ENCODE data around the gene FGGY.

The FGGY gene

DNA sequence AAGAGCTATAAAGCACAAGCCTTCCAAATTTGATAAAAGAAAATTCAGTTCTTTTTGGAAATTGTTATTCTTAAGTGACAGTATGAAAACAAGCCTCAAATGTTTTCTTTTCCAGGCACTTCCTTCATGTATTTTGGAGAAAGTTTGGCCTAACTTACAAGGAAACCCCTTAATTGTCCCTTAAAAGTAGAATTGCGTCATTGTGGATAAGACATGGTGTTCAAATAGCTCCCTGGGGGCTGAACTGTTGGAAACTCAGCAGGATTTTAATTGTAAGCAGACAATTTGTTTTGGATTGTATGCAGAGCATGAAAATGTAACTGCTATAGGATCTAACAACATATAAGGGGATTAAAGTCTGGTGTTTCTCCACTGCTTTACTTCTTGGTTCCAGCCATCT, 35.4 kb upstream of the FGGY start:
- no peak overlapping the region for H3K4me3 ChIP-seq (ENCODE audit: low read depth, low read length)
- no peaks in the 10 kb centered on the region for H3K36me3 ChIP-seq
- DNase-seq: no peak
- TF ChIP-seq, protein P1, sequence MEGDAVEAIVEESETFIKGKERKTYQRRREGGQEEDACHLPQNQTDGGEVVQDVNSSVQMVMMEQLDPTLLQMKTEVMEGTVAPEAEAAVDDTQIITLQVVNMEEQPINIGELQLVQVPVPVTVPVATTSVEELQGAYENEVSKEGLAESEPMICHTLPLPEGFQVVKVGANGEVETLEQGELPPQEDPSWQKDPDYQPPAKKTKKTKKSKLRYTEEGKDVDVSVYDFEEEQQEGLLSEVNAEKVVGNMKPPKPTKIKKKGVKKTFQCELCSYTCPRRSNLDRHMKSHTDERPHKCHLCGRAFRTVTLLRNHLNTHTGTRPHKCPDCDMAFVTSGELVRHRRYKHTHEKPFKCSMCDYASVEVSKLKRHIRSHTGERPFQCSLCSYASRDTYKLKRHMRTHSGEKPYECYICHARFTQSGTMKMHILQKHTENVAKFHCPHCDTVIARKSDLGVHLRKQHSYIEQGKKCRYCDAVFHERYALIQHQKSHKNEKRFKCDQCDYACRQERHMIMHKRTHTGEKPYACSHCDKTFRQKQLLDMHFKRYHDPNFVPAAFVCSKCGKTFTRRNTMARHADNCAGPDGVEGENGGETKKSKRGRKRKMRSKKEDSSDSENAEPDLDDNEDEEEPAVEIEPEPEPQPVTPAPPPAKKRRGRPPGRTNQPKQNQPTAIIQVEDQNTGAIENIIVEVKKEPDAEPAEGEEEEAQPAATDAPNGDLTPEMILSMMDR (IDR thresholded peaks at IDR 0.05; ENCODE audit: low read depth, low read length): no peak
- H3K9me3 ChIP-seq (ENCODE audit: severe bottlenecking): no peaks in the 10 kb centered on the region
- no peaks in the 10 kb centered on the region for H3K27me3 ChIP-seq (ENCODE audit: insufficient read depth, low read depth, severe bottlenecking)
- no peak overlapping the region for H3K27ac ChIP-seq

DNA sequence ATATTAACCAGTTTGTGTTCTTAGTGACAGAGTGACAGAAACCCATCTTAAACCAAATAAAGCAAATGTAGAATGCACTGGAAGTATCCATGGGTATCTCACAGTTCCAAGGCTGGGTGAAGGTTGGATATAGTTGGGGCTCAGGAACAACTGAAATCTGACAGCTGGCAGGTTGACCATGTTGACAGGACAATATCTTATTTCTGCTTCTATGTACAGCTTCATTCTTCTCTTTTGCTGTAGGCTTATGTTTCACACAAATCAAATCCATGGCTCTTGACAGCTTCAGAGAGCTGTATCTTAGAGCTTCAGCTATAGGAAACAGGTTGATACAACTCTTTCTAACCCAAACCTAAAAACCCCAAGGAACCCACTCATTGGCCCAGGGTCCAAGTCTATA, 34.3 kb upstream of the FGGY start:
- DNase-seq: no peak
- H3K36me3 ChIP-seq: no peaks in the 10 kb centered on the region
- H3K27me3 ChIP-seq (ENCODE audit: insufficient read depth, low read depth, severe bottlenecking): no peaks in the 10 kb centered on the region
- no peak overlapping the region for H3K27ac ChIP-seq
- H3K9me3 ChIP-seq (ENCODE audit: severe bottlenecking): no peaks in the 10 kb centered on the region
- no peak overlapping the region for H3K4me3 ChIP-seq (ENCODE audit: low read depth, low read length)
- TF ChIP-seq, protein P1 (IDR thresholded peaks at IDR 0.05; ENCODE audit: low read depth, low read length): no peak

DNA sequence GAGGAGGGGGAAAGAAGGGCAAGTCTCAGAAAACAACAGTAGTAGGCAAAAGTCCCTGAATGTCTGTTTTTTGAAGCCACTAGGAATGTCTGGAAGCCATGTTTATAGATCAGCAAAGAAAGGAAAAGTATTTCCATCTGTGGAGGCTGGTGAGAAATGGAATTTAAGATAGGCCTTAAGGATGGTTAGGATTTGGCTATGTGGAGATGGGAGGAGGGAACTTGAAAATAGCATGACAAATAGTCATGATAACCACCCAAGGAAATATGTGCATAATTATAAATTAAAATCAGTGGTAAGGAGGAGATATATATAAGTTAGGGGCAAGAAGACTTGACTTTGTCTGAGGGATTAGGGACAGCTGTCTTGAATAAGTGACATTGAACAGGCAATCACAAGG, 33.8 kb upstream of the FGGY start:
- Histone ChIP-seq H3K27me3 (ENCODE audit: insufficient read depth, low read depth, severe bottlenecking) (no peaks in the 10 kb centered on the region), H3K36me3 (no peaks in the 10 kb centered on the region), H3K9me3 (ENCODE audit: severe bottlenecking) (no peaks in the 10 kb centered on the region), H3K27ac (no peak overlapping the region), H3K4me3 (ENCODE audit: low read depth, low read length) (no peak overlapping the region)
- TF ChIP-seq, protein P1 (IDR thresholded peaks at IDR 0.05; ENCODE audit: low read depth, low read length): no peak
- DNase-seq: no peak

DNA sequence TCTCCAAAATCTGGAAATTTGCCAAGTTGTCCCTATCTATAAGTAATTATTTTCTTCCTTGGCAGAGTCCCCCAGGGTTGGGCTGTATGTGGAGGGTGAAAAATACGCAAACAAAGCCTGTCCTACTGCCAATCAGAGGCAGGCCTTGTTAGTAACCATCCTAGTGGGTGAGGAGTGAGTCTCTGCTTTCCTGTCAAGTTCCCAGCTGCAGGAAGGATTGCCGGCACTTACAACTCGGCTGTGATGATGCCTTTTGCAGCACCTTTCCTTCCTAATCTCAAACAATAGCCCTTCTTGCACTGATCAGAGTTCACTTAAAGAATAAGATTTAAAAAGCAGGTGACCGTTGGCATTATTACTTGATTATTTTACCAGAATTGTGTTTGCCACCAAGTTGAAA, 31.3 kb upstream of the FGGY start:
- Histone ChIP-seq H3K27ac (no peak overlapping the region), H3K4me3 (ENCODE audit: low read depth, low read length) (no peak overlapping the region), H3K27me3 (ENCODE audit: insufficient read depth, low read depth, severe bottlenecking) (no peaks in the 10 kb centered on the region), H3K36me3 (no peaks in the 10 kb centered on the region), H3K9me3 (ENCODE audit: severe bottlenecking) (no peaks in the 10 kb centered on the region)
- DNase-seq: no peak
- TF ChIP-seq, protein P1 (IDR thresholded peaks at IDR 0.05; ENCODE audit: low read depth, low read length): no peak

DNA sequence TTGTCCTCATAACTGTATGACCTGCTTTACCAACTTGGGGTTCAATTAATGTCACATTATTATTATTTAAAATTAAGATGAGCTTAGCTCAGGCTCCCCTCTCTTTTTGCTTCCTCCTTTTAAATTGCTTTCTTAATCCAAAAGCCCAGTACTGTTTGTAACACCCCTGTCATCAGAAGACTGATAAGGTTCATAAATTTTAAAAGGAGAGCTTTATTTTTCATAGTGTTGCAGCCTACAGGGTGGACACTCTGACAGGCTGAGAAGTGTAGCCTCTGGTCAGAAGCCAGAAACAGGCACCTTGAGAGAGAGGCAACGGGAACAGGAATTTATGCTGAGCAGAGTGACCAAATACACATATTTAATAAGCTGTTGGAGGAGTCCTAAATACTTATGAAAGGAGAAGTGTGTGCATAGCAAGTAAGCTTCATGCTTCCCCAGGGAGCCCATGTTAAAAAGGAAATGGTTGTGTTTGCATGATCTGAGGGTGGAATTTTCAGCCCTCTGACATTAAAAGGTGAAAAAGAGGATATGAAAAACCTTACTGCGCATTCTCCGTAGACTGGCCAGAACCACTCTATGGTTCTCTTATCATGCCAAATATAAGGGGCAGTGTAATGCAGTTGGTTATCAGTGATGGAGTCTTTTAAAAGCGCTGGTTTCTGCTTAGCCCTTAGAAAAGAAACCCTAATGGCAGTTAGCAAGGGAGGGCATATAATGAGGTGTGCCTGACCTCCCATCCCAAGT, 30.5 kb upstream of the FGGY start:
- DNase-seq: no peak
- Histone ChIP-seq H3K4me3 (ENCODE audit: low read depth, low read length) (no peak overlapping the region), H3K27me3 (ENCODE audit: insufficient read depth, low read depth, severe bottlenecking) (no peaks in the 10 kb centered on the region), H3K27ac (no peak overlapping the region), H3K9me3 (ENCODE audit: severe bottlenecking) (no peaks in the 10 kb centered on the region), H3K36me3 (no peaks in the 10 kb centered on the region)
- TF ChIP-seq, protein P1 (IDR thresholded peaks at IDR 0.05; ENCODE audit: low read depth, low read length): no peak

DNA sequence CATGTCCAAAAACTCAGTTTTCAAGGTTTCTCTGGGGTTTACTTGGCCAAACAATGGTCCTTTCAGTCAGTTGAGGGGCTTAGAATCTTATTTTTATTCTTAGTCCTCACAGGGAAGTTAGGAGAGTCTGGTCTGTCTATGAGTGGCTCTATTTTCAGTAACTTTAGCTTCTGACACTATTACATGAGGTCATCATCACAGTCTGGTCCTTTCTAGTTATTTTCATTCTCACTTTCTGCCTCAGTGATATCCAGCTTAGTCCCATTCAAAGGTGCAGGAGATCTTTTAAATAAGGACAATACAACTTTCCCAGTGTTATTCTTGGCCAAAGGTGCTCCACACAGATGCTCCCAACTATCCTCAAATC, 30.0 kb upstream of the FGGY start:
- no peaks in the 10 kb centered on the region for H3K27me3 ChIP-seq (ENCODE audit: insufficient read depth, low read depth, severe bottlenecking)
- no peaks in the 10 kb centered on the region for H3K36me3 ChIP-seq
- no peak for DNase-seq
- H3K4me3 ChIP-seq (ENCODE audit: low read depth, low read length): no peak overlapping the region
- H3K9me3 ChIP-seq (ENCODE audit: severe bottlenecking): no peaks in the 10 kb centered on the region
- TF ChIP-seq, protein P1 (IDR thresholded peaks at IDR 0.05; ENCODE audit: low read depth, low read length): no peak
- no peak overlapping the region for H3K27ac ChIP-seq
